Measurements from ENCODE around the gene FOXQ1. TPM values are rescaled to one million over a fixed set of nuclear protein-coding genes. Genes with fewer than 3 reads are reported as not detected.

FOXQ1 gene
- total and polyA plus RNA-seq, 2 of the 13 experiments (the other 11 are each of a cell fraction or from before 2014, with no cell fraction given) = 35.2 to 39.8 TPM

DNA sequence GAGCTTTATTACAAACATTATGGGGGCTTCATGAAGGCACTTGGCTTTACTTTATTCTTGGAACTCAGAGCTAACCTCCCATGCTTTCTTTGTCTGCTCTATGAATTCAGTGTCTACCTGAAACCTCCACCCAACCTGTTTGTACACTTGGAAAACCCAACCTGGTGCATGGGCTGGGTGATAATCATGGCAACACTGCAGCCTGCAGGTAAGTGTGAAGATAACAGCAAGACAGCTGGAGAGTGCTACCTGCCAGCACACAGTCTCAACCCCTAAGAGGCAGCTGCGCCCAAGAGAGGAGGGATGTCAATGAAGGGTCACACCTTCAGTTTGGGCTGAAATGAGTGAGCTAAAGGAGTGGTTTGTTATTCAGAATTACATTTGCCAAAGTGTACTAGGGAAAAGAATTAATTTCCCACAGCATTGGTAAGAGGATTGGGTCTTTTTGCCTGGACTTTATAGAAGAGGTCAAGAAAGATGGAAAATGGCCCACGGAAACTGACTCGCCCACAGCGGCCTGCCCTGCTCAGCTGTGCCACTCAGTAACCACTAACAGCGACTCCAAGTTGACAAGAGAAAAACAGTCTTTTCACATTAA lies 24.4 kb downstream of the FOXQ1 start (continued):
- TF ChIP-seq MXI1 (IDR thresholded peaks at IDR 0.05; ENCODE audit: borderline replicate concordance, low read depth, low read length) (peak; percentile 50; the same call in 1 of the 3 replicates), MED13 (CRISPR knock-in tag; IDR thresholded peaks at IDR 0.05) (no peak), MED1 (CRISPR knock-in tag; IDR thresholded peaks at IDR 0.05) (no peak; the same call in 1 of the 2 replicates), SOX13 (IDR thresholded peaks at IDR 0.05) (no peak), SOX13 (CRISPR knock-in tag; conservative IDR thresholded peaks at IDR 0.05 in 1 of 2, IDR thresholded peaks at IDR 0.05 in 1 of 2) (peak in 1 of 2 experiments; percentile 46; a peak in 2 of 4 replicates), ZNF572 (CRISPR knock-in tag; IDR thresholded peaks at IDR 0.05) (0 out of 2 replicates have a peak, but pooled peaks have one; percentile 40), TCF12 (IDR thresholded peaks at IDR 0.05) (no peak), TCF12 (CRISPR knock-in tag; IDR thresholded peaks at IDR 0.05) (no peak), HNRNPL (IDR thresholded peaks at IDR 0.05; ENCODE audit: low read depth, low read length) (no peak), TAF15 (IDR thresholded peaks at IDR 0.05; ENCODE audit: low read depth, low read length, poor library complexity, severe bottlenecking) (no peak), ZNF720 (CRISPR knock-in tag; IDR thresholded peaks at IDR 0.05) (no peak), EP300 (IDR thresholded peaks at IDR 0.05; ENCODE audit: low read depth in 2 of 2, low read length in 2 of 2) (no peak), EP300 (CRISPR knock-in tag; IDR thresholded peaks at IDR 0.05; ENCODE audit: borderline replicate concordance) (no peak), RAD21 (CRISPR knock-in tag; IDR thresholded peaks at IDR 0.05) (peak; percentile 98), SMYD3 (CRISPR knock-in tag; IDR thresholded peaks at IDR 0.05) (no peak), ZNF20 (CRISPR knock-in tag; IDR thresholded peaks at IDR 0.05) (no peak), ZMYM4 (CRISPR knock-in tag; IDR thresholded peaks at IDR 0.05) (peak; percentile 76), NCOA2 (CRISPR knock-in tag; IDR thresholded peaks at IDR 0.05) (0 out of 2 replicates have a peak, but pooled peaks have one; percentile 19), KLF12 (CRISPR knock-in tag; IDR thresholded peaks at IDR 0.05; ENCODE audit: borderline replicate concordance) (no peak), NFKB2 (CRISPR knock-in tag; IDR thresholded peaks at IDR 0.05; ENCODE audit: borderline replicate concordance) (no peak), REPIN1 (CRISPR knock-in tag; IDR thresholded peaks at IDR 0.05; ENCODE audit: borderline replicate concordance, low read depth) (peak; percentile 77; the same call in 1 of the 2 replicates), SIX1 (CRISPR knock-in tag; IDR thresholded peaks at IDR 0.05; ENCODE audit: borderline replicate concordance) (peak; percentile 48; the same call in 1 of the 2 replicates)
- TF ChIP-seq, protein P1, sequence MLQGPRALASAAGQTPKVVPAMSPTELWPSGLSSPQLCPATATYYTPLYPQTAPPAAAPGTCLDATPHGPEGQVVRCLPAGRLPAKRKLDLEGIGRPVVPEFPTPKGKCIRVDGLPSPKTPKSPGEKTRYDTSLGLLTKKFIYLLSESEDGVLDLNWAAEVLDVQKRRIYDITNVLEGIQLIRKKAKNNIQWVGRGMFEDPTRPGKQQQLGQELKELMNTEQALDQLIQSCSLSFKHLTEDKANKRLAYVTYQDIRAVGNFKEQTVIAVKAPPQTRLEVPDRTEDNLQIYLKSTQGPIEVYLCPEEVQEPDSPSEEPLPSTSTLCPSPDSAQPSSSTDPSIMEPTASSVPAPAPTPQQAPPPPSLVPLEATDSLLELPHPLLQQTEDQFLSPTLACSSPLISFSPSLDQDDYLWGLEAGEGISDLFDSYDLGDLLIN (CRISPR knock-in tag; IDR thresholded peaks at IDR 0.05; ENCODE audit: borderline replicate concordance) = no peak
- TF ChIP-seq, protein P2, sequence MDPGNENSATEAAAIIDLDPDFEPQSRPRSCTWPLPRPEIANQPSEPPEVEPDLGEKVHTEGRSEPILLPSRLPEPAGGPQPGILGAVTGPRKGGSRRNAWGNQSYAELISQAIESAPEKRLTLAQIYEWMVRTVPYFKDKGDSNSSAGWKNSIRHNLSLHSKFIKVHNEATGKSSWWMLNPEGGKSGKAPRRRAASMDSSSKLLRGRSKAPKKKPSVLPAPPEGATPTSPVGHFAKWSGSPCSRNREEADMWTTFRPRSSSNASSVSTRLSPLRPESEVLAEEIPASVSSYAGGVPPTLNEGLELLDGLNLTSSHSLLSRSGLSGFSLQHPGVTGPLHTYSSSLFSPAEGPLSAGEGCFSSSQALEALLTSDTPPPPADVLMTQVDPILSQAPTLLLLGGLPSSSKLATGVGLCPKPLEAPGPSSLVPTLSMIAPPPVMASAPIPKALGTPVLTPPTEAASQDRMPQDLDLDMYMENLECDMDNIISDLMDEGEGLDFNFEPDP (CRISPR knock-in tag; conservative IDR thresholded peaks at IDR 0.05) = 0 out of 2 replicates have a peak, but pooled peaks have one; percentile 61
- TF ChIP-seq, protein P3, sequence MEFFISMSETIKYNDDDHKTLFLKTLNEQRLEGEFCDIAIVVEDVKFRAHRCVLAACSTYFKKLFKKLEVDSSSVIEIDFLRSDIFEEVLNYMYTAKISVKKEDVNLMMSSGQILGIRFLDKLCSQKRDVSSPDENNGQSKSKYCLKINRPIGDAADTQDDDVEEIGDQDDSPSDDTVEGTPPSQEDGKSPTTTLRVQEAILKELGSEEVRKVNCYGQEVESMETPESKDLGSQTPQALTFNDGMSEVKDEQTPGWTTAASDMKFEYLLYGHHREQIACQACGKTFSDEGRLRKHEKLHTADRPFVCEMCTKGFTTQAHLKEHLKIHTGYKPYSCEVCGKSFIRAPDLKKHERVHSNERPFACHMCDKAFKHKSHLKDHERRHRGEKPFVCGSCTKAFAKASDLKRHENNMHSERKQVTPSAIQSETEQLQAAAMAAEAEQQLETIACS (CRISPR knock-in tag; IDR thresholded peaks at IDR 0.05) = 0 out of 2 replicates have a peak, but pooled peaks have one; percentile 3
- TF ChIP-seq, protein P4, sequence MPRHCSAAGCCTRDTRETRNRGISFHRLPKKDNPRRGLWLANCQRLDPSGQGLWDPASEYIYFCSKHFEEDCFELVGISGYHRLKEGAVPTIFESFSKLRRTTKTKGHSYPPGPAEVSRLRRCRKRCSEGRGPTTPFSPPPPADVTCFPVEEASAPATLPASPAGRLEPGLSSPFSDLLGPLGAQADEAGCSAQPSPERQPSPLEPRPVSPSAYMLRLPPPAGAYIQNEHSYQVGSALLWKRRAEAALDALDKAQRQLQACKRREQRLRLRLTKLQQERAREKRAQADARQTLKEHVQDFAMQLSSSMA (CRISPR knock-in tag; IDR thresholded peaks at IDR 0.05) = 0 out of 2 replicates have a peak, but pooled peaks have one; percentile 32
